Osteoblast (primary cell): ENCODE data around the gene CTNNA2. TPM values are rescaled to one million over a fixed set of nuclear protein-coding genes. Genes with fewer than 3 reads are reported as not detected.

Experiments
- DNase-seq: peaks from one replicate; pipeline ENCODE4 v3.0.0; 2011; ENCODE audit warnings: low spot score, mixed read lengths; ENCODE audit not compliant: insufficient read length; ENCODE audit errors: missing footprints
- H2AFZ ChIP-seq: 2 replicates; pipeline ENCODE4 v1.6.0; 2011; ENCODE audit warnings: mild to moderate bottlenecking, low read length
- H3K27ac ChIP-seq: 2 replicates; pipeline ENCODE4 v1.5.1; 2011; ENCODE audit warnings: mild to moderate bottlenecking, low read depth, low read length, moderate library complexity
- H3K27me3 ChIP-seq: 2 replicates; pipeline ENCODE4 v1.6.0; 2012; ENCODE audit warnings: mild to moderate bottlenecking, control low read depth, inconsistent platforms, low read length, moderate library complexity; ENCODE audit not compliant: insufficient read depth
- H3K36me3 ChIP-seq: 2 replicates; pipeline ENCODE4 v1.5.1; 2011; ENCODE audit warnings: mild to moderate bottlenecking, low read length, control low read depth, moderate library complexity; ENCODE audit not compliant: insufficient read depth
- H3K4me1 ChIP-seq: 2 replicates; pipeline ENCODE4 v1.5.1; 2011; ENCODE audit warnings: mild to moderate bottlenecking, low read length, control low read depth, moderate library complexity; ENCODE audit not compliant: insufficient read depth
- H3K4me2 ChIP-seq: 2 replicates; pipeline ENCODE4 v1.6.0; 2011; ENCODE audit warnings: mild to moderate bottlenecking, low read length; ENCODE audit not compliant: insufficient read depth
- H3K4me3 ChIP-seq: fragments of 200-600 bp; sonication (generic); 3 replicates; pipeline ENCODE4 v1.5.1; 2012; ENCODE audit warnings: mild to moderate bottlenecking, low read length, inconsistent platforms; ENCODE audit not compliant: insufficient read depth
- H3K79me2 ChIP-seq: 2 replicates; pipeline ENCODE4 v1.6.0; 2012; ENCODE audit warnings: mild to moderate bottlenecking, low read length, control low read depth, inconsistent platforms; ENCODE audit not compliant: insufficient read depth
- H3K9me3 ChIP-seq: 2 replicates; pipeline ENCODE4 v1.5.1; 2011; ENCODE audit warnings: low read depth, low read length, control low read depth
- H4K20me1 ChIP-seq: 2 replicates; pipeline ENCODE4 v1.6.0; 2012; ENCODE audit warnings: mild to moderate bottlenecking, low read length, control low read depth; ENCODE audit not compliant: insufficient read depth
- total RNA-seq: library from RNA; depleted of rRNA; stranded (reverse); fragments of >200 nt; gene quantifications from 2 replicates; pipeline ENCODE4 v1.2.3, GENCODE V29; 2012
- TF ChIP-seq, protein P1 (sequence below): IDR thresholded peaks from 2 replicates; pipeline ENCODE4 v1.5.1; 2011; ENCODE audit warnings: mild to moderate bottlenecking, low read depth, low read length, moderate library complexity; ENCODE audit errors: extremely low read depth

Gene CTNNA2
- total RNA-seq, 1 donor: not detected

GRCh38 chr2:80323610-80324009 is 810.8 kb downstream of the CTNNA2 start:
- Histone ChIP-seq H3K4me2 (no peak overlapping the region), H2AFZ (no peak overlapping the region), H3K27me3 (no peaks in the 10 kb centered on the region), H3K9me3 (no peaks in the 10 kb centered on the region), H3K4me3 (no peak overlapping the region), H3K27ac (no peak overlapping the region), H4K20me1 (no peaks in the 10 kb centered on the region), H3K4me1 (no peaks in the 10 kb centered on the region), H3K79me2 (no peaks in the 10 kb centered on the region), H3K36me3 (no peaks in the 10 kb centered on the region)
- TF ChIP-seq, protein P1, sequence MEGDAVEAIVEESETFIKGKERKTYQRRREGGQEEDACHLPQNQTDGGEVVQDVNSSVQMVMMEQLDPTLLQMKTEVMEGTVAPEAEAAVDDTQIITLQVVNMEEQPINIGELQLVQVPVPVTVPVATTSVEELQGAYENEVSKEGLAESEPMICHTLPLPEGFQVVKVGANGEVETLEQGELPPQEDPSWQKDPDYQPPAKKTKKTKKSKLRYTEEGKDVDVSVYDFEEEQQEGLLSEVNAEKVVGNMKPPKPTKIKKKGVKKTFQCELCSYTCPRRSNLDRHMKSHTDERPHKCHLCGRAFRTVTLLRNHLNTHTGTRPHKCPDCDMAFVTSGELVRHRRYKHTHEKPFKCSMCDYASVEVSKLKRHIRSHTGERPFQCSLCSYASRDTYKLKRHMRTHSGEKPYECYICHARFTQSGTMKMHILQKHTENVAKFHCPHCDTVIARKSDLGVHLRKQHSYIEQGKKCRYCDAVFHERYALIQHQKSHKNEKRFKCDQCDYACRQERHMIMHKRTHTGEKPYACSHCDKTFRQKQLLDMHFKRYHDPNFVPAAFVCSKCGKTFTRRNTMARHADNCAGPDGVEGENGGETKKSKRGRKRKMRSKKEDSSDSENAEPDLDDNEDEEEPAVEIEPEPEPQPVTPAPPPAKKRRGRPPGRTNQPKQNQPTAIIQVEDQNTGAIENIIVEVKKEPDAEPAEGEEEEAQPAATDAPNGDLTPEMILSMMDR: no peak
- DNase-seq: no peak

GRCh38 chr2:80324525-80324924 is 811.7 kb downstream of the CTNNA2 start:
- no peak overlapping the region for H3K4me2 ChIP-seq
- DNase-seq: no peak
- no peaks in the 10 kb centered on the region for H3K36me3 ChIP-seq
- H3K27me3 ChIP-seq: no peaks in the 10 kb centered on the region
- no peaks in the 10 kb centered on the region for H4K20me1 ChIP-seq
- H3K9me3 ChIP-seq: no peaks in the 10 kb centered on the region
- H3K4me1 ChIP-seq: no peaks in the 10 kb centered on the region
- H3K4me3 ChIP-seq: no peak overlapping the region
- no peak overlapping the region for H3K27ac ChIP-seq
- H3K79me2 ChIP-seq: no peaks in the 10 kb centered on the region
- TF ChIP-seq, protein P1: no peak
- H2AFZ ChIP-seq: no peak overlapping the region

- Histone ChIP-seq H2AFZ (no peak overlapping the region), H4K20me1 (no peaks in the 10 kb centered on the region), H3K27me3 (no peaks in the 10 kb centered on the region), H3K36me3 (no peaks in the 10 kb centered on the region), H3K4me1 (no peaks in the 10 kb centered on the region), H3K79me2 (no peaks in the 10 kb centered on the region), H3K9me3 (no peaks in the 10 kb centered on the region), H3K4me3 (no peak overlapping the region), H3K4me2 (no peak overlapping the region), H3K27ac (no peak overlapping the region)
- no peak for DNase-seq
- TF ChIP-seq, protein P1: peak; percentile 27
These were observed 813.4 kb downstream of the CTNNA2 start for GRCh38 chr2:80326214-80326613.

- no peaks in the 10 kb centered on the region for H3K9me3 ChIP-seq
- TF ChIP-seq, protein P1: no peak
- H3K36me3 ChIP-seq: no peaks in the 10 kb centered on the region
- no peaks in the 10 kb centered on the region for H4K20me1 ChIP-seq
- H3K27ac ChIP-seq: no peak overlapping the region
- H3K4me2 ChIP-seq: no peak overlapping the region
- H2AFZ ChIP-seq: no peak overlapping the region
- no peaks in the 10 kb centered on the region for H3K79me2 ChIP-seq
- H3K4me3 ChIP-seq: no peak overlapping the region
- no peaks in the 10 kb centered on the region for H3K4me1 ChIP-seq
- DNase-seq: no peak
- no peaks in the 10 kb centered on the region for H3K27me3 ChIP-seq
These were observed 814.0 kb downstream of the CTNNA2 start for GRCh38 chr2:80326861-80327260.
